ENCODE results near the gene EMILIN1.
"Not testable (repeated sequence)": the region's sequence is repeated elsewhere in the genome, so short reads cannot be mapped to it uniquely, and the experiment has no call there.

The EMILIN1 gene

DNA sequence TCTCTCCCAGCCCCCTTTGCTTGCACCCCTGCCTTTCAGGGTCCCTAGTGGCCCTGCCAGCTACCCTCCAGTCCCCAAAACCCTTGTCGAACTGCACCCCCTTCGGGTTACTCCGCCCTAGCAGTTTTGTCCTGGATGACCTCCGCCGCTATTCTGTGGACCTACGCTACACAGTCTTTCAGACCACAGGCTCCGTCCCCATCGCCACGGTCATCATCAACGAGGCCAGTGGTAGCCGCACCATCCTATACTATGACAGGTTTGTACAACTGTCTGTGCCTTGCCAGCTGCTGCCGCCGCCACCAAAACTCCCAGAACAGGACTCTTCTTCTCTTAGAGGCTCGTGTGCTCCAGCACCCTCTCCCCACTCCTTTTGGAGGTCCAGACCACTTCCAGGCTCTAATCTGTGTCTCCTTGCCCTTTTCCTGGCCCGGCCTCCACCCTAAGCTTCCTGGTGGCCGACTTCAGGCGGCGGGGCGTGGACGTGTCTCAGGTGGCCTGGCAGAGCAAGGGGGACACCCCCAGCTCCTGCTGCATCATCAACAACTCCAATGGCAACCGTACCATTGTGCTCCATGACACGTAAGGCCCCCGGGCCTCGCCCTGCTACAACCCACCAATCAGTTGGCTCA, 16.1 kb downstream of the EMILIN1 start:
- no peak for DNase-seq (ENCODE audit: low read depth in 2 of 2)

DNA sequence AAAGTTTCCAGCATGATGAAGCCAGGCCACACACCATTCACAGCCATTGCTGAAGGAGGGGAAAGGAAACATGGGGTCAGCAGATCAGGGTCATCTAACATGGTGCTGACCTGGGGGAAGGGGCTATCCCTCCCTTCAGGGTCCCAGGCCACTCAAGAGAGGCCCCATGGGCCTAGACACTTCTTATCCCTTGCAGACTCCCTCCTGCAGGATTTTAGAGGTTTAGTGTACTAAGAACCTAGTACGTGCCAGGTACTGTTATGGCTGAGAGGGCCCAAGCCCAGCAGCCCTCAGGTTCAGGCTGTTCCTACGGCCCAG, 17.0 kb downstream of the EMILIN1 start:
- no peak for DNase-seq (ENCODE audit: low read depth in 2 of 2)

DNA sequence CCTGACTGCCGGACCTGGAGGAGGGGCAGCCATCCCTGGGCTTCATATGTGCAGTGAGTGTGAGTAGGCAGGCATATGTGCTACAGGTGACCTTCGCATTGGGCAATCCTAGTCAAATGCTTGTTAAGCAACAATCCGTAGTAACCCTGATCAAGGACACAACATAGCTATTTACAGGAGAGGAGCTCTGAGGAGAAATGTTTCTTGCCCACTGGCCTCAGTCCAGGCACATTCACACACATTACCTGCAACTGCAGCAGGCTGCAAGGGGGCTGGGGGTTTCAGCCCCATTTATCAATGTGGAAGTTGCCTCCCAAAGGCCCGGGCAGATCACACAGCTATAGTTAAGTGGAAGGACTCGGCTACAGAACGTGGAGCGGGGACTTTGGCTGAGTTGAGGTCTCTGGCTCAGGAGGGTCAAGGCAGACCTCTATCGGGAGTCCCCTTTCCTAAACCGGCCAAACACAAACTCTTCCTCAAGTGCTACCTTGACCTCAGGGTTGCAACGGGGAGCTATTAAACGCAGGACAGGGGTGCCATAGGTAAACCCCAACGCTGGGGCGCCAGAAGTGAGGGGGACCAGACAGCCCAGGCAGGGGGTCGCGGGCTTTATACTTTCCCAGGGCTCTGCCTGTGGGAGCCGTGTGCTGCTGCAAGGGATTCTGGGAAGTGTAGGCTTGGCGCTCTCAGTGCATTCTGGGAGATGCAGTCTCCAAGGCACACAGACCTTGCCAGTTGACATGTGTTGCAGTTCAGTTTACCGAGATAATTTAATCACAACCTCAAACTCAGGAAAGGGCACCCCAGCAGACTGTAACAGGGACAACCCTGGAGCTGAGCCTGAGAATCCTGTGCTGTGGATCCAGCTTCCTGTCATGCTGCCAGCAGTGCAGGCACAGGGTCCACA, 17.6 kb downstream of the EMILIN1 start:
- no peak for DNase-seq (ENCODE audit: low read depth in 2 of 2)

DNA sequence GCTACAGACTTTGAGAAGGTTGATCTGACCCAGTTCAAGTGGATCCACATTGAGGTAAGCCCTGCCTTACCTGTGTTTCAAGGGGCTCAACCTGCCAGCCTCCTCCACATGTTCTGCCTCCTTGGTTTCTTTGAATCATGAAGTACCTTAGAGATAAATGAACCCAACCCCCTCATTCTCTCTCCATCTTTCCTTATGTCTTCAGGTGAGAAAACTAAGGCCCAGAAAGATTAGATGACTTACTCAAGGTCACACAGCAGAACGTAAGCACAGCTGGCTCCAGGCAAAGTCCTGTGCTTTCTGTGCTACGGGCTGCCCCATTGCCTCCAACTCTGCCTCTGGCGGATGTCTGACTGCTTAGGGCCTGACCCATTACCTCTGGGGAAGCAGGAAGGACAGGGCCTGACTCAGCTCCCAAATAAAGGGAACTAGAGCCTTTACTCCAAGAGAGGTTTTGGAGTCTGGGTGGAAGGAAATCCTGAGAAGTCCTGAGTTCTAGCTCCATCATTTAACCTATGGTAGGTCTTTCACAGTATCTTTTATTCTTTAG, 18.4 kb downstream of the EMILIN1 start:
- DNase-seq (ENCODE audit: low read depth in 2 of 2): no peak

DNA sequence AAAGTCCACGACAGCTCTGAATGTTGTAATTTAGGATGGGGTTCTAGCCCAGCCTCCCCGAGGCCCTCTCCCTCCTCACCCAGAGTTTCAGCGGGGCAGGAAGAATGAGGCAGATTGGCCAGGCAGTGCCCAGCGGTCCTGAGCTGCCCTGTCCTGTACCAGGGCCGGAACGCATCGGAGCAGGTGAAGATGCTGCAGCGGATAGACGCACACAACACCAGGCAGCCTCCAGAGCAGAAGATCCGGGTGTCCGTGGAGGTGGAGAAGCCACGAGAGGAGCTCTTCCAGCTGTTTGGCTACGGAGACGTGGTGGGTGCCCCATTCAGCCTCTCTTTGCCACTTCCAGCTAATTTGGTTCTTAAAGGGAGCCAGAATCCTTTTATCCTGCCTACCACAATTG, 18.9 kb downstream of the EMILIN1 start:
- no peak for DNase-seq (ENCODE audit: low read depth in 2 of 2)

DNA sequence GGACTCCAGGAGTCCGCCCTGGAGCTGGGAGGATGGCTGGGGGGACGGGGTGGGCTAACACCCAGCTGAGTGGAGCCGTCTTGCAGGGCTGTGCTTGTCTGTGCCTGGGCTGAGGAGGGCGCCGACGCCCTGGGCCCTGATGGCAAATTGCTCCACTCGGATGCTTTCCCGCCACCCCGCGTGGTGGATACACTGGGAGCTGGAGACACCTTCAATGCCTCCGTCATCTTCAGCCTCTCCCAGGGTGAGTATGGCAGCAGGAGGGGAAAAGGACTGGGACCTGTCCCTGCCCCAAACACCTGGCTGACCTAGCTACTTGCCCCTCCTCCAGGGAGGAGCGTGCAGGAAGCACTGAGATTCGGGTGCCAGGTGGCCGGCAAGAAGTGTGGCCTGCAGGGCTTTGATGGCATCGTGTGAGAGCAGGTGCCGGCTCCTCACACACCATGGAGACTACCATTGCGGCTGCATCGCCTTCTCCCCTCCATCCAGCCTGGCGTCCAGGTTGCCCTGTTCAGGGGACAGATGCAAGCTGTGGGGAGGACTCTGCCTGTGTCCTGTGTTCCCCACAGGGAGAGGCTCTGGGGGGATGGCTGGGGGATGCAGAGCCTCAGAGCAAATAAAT, 21.0 kb downstream of the EMILIN1 start:
- DNase-seq (ENCODE audit: low read depth in 2 of 2): no peak

DNA sequence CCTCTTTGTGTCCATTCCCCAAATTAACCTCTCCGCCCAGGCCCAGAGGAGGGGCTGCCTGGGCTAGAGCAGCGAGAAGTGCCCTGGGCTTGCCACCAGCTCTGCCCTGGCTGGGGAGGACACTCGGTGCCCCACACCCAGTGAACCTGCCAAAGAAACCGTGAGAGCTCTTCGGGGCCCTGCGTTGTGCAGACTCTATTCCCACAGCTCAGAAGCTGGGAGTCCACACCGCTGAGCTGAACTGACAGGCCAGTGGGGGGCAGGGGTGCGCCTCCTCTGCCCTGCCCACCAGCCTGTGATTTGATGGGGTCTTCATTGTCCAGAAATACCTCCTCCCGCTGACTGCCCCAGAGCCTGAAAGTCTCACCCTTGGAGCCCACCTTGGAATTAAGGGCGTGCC, 21.6 kb downstream of the EMILIN1 start:
- DNase-seq (ENCODE audit: low read depth in 2 of 2): no peak

DNA sequence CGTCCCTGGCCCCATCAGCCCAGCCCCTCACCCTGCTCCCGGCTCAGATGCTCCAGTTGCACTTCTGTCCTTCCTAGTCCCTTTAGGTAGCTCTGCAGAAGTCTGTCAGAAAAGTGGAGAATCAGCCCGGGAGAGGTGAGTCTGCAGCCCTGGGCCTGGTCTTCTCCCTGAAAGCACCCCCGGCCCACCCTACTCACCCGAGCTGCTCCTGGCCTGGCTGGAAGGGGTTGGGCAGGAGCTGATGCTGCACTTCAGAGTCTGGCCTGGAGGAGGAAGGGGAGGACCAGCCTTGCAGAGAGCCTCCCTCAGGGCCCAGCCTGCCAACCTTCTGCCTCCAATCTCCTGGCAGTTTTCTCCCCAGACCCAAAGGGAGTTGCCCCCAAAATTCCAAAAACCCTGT, 23.9 kb downstream of the EMILIN1 start:
- no peak for DNase-seq (ENCODE audit: low read depth in 2 of 2)

DNA sequence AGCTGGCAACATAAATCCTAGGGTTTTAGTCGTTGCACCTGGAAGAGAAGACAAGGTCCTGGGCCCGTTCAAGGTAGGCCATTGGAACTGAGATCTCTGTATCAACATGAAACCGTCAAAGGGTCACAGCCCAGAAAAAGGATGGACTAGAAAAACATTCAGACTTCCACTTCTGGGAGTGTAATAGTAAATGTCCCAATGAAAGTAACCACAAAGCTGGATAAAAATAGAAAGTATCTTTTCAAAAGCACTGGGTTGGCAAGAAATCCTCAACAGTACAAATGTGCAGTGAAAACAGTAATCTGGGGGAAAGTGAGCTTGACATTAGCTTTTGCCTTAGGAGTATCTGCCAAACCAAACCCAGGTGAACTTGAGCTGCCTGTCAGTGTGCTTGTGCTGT, 27.6 kb downstream of the EMILIN1 start:
- DNase-seq (ENCODE audit: low read depth in 2 of 2): no peak

DNA sequence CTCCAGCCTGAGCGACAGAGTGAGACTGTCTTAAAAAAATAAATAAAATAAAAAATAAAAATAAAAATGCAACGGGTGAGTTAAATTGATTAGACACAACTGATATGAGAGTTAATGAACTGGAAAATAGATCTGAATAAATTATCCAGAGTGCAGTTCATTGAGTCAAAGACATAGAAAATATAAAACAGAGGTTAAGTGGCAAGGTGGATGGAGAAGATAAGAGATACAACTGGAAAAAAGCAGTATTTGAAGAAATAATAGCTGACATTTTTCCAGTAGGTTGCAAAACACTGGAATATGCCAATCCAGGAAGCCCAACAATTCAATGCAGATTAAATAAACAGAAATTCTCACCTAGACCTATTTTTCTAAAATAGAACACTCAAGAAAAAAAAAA, 29.8 kb downstream of the EMILIN1 start:
- DNase-seq (ENCODE audit: low read depth in 2 of 2): no peak

DNA sequence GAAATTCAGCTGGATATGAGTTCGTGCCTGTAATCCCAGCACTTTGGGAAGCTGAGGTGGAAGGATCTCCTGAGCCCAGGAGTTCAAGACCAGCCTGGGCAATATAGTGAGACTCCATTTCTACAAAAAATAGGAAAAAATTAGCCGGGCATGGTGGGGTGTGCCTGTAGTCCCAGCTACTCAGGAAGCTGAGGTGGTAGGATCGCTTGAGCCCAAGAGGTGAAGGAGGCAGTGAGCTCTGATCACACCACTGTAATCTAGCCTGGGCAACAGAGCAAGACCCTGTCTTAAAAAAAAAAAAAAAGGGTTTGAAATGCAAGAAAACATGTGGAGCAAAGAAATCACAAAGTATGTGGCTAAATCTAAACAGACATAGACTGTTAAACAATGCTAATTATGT, 30.7 kb downstream of the EMILIN1 start:
- DNase-seq (ENCODE audit: low read depth in 2 of 2): no peak

DNA sequence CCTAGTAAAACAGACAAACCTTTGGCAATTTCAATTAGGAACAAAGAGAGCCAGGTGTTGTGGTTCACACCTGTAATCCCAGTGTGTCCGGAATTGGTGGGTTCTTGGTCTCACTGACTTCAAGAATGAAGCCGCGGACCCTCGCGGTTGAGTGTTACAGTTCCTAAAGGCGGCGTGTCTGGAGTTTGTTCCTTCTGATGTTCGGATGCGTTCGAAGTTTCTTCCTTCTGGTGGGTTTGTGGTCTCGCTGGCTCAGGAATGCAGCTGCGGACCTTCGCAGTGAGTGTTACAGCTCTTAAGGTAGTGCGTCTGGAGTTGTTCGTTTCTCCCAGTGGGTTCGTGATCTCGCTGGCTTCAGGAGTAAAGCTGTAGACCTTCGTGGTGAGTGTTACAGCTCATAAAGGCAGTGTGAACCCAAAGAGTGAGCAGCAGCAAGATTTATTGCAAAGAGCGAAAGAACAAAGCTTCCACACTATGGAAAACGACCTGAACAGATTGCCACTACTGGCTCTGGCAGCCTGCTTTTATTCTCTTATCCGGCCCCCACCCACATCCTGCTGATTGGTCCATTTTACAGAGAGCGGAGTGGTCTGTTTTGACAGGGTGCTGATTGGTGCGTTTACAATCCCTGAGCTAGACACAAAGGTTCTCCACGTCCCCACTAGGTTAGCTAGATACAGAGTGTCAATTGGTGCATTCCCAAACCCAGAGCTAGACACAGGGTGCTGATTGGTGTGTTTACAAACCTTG, 32.4 kb downstream of the EMILIN1 start:
- DNase-seq (ENCODE audit: low read depth in 2 of 2): not testable (repeated sequence)

DNA sequence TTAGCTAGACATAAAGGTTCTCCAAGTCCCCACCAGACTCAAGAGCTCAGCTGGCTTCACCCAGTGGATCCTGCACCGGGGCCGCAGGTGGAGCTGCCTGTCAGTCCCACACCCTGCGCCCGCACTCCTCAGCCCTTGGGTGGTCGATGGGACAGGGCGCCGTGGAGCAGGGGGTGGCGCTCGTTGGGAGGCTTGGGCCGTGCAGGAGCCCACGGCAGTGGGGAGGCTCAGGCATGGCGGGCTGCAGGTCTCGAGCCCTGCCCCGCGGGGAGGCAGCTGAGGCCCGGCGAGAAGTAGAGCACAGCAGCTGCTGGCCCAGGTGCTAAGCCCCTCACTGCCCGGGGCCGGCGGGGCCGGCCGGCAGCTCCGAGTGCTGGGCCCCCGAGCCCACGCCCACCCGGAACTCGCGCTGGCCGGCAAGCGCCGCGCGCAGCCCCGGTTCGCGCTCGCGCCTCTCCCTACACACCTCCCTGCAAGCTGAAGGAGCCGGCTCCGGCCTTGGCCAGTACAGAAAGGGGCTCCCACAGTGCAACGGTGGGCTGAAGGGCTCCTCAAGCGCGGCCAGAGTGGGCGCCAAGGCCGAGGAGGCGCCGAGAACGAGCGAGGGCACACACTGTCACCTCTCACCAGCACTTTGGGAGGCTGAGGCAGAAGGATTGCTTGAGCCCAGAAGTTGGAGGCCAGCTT, 33.1 kb downstream of the EMILIN1 start:
- not testable (repeated sequence) for DNase-seq (ENCODE audit: low read depth in 2 of 2)

DNA sequence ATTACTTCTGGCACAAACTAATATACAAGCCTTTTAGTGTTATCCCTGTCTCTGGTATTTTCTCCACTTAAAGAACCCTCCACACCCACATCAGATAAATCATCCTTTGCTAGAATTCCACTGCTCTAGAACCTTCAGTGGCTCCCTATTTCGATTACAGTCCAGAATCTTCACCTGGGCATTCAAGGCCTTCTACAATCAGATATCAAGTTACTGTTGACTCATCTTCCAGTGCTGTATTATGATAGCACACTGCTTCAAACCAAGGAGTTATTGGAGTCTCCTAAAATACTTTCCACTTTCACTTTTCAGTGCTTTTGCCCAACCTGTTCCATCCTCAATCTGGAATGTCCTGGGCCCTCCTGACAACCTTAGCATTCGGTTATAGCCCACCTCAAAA, 37.1 kb downstream of the EMILIN1 start:
- no peak for DNase-seq (ENCODE audit: low read depth in 2 of 2)

DNA sequence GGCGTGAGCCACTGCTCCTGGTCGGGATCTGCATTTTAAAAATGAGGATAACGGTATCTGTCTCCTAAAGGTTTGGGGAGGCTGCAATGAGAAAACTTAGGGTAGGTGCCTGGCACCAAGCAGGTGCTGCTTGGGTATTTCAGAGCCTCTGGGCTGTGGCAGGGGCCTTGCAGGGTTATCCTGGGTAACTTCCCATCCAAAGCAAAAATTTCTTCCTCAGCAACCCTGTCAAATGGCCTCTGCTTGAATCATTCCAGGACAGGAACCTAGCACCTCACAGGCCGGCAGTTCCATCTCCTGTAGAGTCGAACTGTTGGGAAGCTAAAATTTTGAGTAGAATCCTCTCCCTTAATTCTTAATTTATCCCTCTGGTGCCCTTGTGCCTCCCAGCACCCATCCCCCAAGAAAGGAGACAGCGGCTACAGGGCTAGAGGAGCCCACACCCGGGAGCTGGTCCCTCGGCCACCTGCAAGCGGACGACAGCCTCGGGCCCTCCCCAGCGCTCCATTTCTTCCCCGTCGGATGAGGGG, 39.6 kb downstream of the EMILIN1 start:
- no peak for DNase-seq (ENCODE audit: low read depth in 2 of 2)

DNA sequence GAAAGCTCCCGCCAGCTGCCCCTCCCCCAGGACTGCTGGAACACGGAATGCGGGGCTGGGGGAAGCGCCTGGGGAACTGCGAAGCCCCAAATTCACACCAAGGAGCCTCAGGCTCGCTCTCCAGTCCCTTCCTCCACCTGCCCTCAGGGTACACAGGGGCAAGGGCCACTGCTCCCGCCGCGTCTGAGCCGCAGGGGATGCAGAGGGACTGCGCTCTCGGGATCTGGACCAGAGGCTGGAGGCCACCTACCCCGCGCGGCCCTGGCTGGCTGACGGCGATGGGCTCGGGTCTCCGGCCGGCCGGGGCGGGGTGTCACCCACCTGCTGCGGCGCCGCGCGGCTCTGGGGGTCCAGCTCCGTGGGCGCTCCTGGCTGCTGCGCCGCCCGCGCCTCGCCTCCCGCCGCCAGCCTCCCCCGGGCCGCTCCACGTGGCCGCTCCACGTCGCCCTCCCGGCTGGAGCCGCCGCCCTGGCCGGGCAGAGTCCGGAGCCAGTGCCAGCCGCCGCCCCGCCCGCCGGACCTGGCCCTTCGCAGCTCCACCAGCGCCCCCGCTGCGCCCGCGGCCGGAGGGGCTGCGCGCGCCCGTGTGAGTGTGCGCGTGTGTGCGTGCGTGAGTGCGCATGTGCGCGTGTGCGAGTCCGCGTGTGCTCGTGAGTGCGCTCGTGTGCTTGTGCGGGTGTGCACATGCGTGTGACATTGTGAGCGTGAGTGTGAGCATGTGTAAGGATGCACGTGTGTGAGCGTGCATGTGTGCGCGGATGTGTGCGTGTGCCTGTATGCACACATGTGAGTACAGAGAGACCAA, 40.3 kb downstream of the EMILIN1 start, which contains the start of gene CGREF1:
Gene CGREF1 (minus strand): TSS at position 604 of the 805 bp plus-strand sequence. CDS start 14,762 bp downstream, outside the sequence.
- DNase-seq (ENCODE audit: low read depth in 2 of 2): no peak

DNA sequence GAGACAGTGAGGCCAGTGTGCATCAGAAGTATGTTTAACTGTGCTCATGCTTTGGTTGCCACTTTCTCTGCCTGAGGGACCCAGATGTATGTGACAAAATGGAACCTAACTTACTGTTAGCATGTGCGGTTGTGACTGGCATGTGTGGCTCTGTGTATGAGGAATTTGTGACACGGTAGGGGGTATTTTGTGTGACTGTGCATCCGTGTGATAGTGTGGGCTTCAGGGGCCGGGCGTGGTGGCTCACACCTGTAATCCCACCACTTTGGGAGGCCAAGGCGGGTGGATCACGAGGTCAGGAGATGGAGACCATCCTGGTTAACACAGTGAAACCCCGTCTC, 40.9 kb downstream of the EMILIN1 start:
- DNase-seq (ENCODE audit: low read depth in 2 of 2): not testable (repeated sequence)

DNA sequence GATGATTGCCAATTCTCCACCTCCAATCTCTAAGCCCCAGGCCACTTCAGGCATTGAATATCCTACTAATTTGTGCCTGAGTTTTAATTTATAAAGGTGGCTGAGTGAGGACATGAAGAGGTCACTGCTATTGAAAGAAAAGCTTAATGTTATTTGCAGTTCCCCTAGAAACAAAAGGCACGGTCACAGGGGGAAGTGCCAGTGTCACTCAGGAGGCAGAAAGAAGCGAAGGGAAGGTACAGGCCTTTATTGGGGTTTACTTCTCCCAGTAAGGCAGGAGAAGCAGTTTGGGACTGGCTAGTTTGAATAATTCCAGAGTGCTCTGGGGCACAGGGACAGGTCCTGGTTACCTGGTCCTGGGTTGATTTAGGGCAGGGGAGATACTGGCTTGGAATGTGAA, 43.5 kb downstream of the EMILIN1 start:
- no peak for DNase-seq (ENCODE audit: low read depth in 2 of 2)

DNA sequence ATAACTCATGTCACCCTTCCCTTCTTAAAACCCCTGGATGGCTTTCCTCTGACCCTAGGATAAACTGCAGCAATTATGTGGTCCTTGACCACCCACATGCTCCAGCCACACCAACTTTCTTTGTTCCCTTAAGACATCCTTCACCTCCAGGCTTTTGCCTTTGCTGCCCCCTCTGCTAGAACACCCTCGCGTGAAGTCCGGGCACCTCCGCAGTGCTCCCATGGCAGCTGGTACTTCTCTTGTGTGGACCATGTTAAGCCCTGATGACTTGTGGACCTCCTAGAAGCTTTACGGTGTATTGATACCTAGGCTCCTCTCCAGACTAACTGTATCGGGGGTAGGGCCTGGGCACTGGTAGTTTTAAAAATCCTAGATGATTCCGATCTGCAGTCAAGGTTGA, 44.4 kb downstream of the EMILIN1 start:
- DNase-seq (ENCODE audit: low read depth in 2 of 2): no peak

Data from stimulated activated CD4-positive, alpha-beta T cell treated with anti-CD3 and anti-CD28 coated beads, Interleukin-1b, Interleukin-23, amount 100 ng/mL, for 1 hour (primary cell).